HG02642 (cell line): ENCODE results near the gene LYST.
"Not testable (repeated sequence)": the region's sequence is repeated elsewhere in the genome, so short reads cannot be mapped to it uniquely, and the experiment has no call there.

Experiments
- ATAC-seq: cut with Tn5 transposase; IDR thresholded peaks from one replicate; pipeline ENCODE4 v1.9.1; 2021; ENCODE audit warnings: mild to moderate bottlenecking; ENCODE audit not compliant: unreplicated experiment, poor library complexity

Gene LYST

GRCh38 chr1:235671992-235672391 lies 194.7 kb downstream of the LYST start:
- no peak for ATAC-seq

GRCh38 chr1:235670157-235670776 lies 196.4 kb downstream of the LYST start:
- ATAC-seq = no peak

- no peak for ATAC-seq
Measured at GRCh38 chr1:235669277-235669676, 197.4 kb downstream of the LYST start.

- ATAC-seq = no peak
Measured at GRCh38 chr1:235663628-235664027, 203.1 kb downstream of the LYST start.

GRCh38 chr1:235661568-235661967 lies 205.1 kb downstream of the LYST start:
- no peak for ATAC-seq

- no peak for ATAC-seq
Measured at GRCh38 chr1:235659186-235659771, 207.4 kb downstream of the LYST start.

GRCh38 chr1:235657747-235658526 lies 208.8 kb downstream of the LYST start:
- ATAC-seq = no peak

GRCh38 chr1:235657269-235657668 lies 209.4 kb downstream of the LYST start:
- no peak for ATAC-seq

GRCh38 chr1:235652364-235652763 lies 214.3 kb downstream of the LYST start:
- ATAC-seq = no peak

GRCh38 chr1:235651170-235651806 lies 215.4 kb downstream of the LYST start:
- ATAC-seq = no peak

GRCh38 chr1:235650341-235651169 lies 216.2 kb downstream of the LYST start:
- no peak for ATAC-seq

GRCh38 chr1:235649368-235650163 lies 217.1 kb downstream of the LYST start, which contains the start of gene GNG4:
Gene GNG4 (minus strand): TSS chr1:235649784. CDS start chr1:235583838, 65,946 bp downstream.
- peak; percentile 55 for ATAC-seq

- ATAC-seq = peak; percentile 58
Measured at GRCh38 chr1:235648954-235649367, 217.7 kb downstream of the LYST start.

- ATAC-seq = no peak
Measured at GRCh38 chr1:235648407-235648907, 218.2 kb downstream of the LYST start.

GRCh38 chr1:235647537-235647936 lies 219.2 kb downstream of the LYST start:
- not testable (repeated sequence) for ATAC-seq

GRCh38 chr1:235646463-235646862 lies 220.2 kb downstream of the LYST start:
- ATAC-seq = no peak

GRCh38 chr1:235644693-235645305 lies 221.9 kb downstream of the LYST start:
- no peak for ATAC-seq

- ATAC-seq = no peak
Measured at GRCh38 chr1:235643837-235644692, 222.6 kb downstream of the LYST start.
